Lower leg skin (tissue), 4 donors: ENCODE results near the gene LIAS. TPM values are rescaled to one million over a fixed set of nuclear protein-coding genes. Genes with fewer than 3 reads are reported as not detected.

ENCODE experiments used
- DNase-seq, 2 donors: peaks; one replicate each; pipeline ENCODE4 v3.0.0-alpha.2; 2019; ENCODE audit warnings: low spot score in 2 of 2
- H3K4me3 ChIP-seq: fragments of 200-600 bp; sonication (generic); 2 replicates; pipeline ENCODE4 v1.5.1; 2017; ENCODE audit warnings: mild to moderate bottlenecking, low read depth; ENCODE audit not compliant: poor library complexity, severe bottlenecking
- POLR2A ChIP-seq, 2 donors: fragments of 450-650 bp; IDR thresholded peaks; one replicate each; pipeline ENCODE4 v1.6.1; 2016 to 2017; ENCODE audit warnings: antibody characterized with exemption in 2 of 2, mild to moderate bottlenecking in 1 of 2, moderate library complexity in 1 of 2
- WGBS, 2 donors: methylation state at CpG; one replicate each; pipeline ENCODE4 v1.1.5; 2018; 5-methylcytosine and 5-hydroxymethylcytosine counted together
- intact Hi-C: fragments of 100-400 bp; cut with DNase I; formaldehyde crosslinking; loops from one replicate; pipeline ENCODE4 v1.15.0; 2023; ENCODE audit warnings: low total_unique reads
- total RNA-seq, 4 donors: library from RNA; depleted of rRNA; stranded (reverse); fragments of >200 nt; gene quantifications; one replicate each; pipeline ENCODE4 v1.1.0, GENCODE V29; 2016
- TF ChIP-seq, protein P1 (sequence below), 3 donors: fragments of 450-650 bp; IDR thresholded peaks; one replicate each; pipeline ENCODE4 v1.5.1; 2016; ENCODE audit warnings: antibody characterized with exemption in 3 of 3, mild to moderate bottlenecking in 3 of 3, moderate library complexity in 2 of 3

LIAS gene
- total RNA-seq, 4 donors from 2014 or later = 10.1 to 18.5 (median 12.4) TPM

DNA sequence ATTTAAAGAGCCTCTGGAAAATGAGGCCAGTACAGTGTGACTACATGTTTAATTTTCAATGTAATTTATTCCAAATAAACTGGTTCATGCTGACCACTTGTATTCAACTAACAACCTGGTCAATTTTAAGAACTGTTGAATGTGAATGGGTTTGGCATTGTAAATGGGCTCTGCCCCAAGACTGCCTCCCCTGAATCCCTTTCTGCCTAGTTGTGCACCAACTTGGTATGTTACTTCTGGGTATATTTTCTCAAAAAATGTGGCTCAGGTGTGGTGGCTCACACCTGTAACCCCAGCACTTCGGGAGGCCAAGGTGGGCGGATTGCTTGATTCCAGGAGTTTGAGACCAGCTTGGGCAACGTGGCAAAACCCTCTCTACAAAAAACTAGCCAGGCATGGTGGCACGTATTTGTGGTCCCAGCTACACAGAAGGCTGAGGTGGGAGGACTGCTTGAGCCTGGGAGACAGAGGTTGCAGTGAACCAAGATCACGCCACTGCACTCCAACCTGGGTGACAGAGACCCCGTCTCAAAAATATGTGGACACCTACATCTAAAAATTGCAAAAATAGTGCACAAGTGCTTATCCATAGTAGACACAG is 7.3 kb upstream of the LIAS start:
- no peak overlapping the region for H3K4me3 ChIP-seq
- WGBS, 2 donors = 87 to 88% methylated on average over 6 of the region's 6 CpGs
- TF ChIP-seq POLR2A (IDR thresholded peaks at IDR 0.05) = no peak
- TF ChIP-seq, protein P1, sequence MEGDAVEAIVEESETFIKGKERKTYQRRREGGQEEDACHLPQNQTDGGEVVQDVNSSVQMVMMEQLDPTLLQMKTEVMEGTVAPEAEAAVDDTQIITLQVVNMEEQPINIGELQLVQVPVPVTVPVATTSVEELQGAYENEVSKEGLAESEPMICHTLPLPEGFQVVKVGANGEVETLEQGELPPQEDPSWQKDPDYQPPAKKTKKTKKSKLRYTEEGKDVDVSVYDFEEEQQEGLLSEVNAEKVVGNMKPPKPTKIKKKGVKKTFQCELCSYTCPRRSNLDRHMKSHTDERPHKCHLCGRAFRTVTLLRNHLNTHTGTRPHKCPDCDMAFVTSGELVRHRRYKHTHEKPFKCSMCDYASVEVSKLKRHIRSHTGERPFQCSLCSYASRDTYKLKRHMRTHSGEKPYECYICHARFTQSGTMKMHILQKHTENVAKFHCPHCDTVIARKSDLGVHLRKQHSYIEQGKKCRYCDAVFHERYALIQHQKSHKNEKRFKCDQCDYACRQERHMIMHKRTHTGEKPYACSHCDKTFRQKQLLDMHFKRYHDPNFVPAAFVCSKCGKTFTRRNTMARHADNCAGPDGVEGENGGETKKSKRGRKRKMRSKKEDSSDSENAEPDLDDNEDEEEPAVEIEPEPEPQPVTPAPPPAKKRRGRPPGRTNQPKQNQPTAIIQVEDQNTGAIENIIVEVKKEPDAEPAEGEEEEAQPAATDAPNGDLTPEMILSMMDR (IDR thresholded peaks at IDR 0.05) = no peak
- no peak for DNase-seq
- intact Hi-C loops = no loop called here

DNA sequence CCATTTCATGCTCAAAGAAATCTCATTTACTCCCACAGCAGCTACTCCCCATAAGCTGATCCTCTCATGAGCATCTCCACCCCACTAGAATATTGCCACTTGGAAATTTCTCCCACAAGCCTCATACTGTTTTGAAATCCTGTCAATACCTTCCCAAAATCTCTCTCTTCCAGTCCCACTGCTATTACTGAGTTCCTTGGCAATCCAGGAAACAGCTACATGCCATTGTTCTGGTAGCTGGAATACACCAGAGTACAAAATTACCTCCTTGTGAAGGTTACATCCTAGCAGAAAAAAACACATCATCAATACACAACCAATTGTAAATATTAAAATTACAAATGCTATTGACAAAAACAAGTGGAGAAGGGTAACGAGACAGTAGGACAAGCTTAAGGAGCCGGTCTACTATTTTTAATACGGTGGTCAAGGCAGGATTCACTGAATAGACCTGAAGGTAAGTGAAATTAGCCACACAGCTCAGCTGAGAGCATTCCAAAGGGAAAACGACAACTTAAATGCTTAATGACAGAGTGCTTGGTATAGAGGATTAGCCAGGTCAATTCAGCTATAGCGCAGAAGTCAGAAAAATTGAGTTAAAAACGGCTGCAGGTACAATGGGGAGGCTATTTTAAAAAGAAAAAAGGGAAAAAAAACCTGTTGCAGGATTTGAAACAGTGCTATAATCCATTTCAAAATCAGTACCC is 6.5 kb upstream of the LIAS start:
- no peak for TF ChIP-seq POLR2A (IDR thresholded peaks at IDR 0.05)
- TF ChIP-seq, protein P1 (IDR thresholded peaks at IDR 0.05) = no peak
- WGBS, 2 donors = 84% methylated on average over 6 of the region's 6 CpGs
- no peak overlapping the region for H3K4me3 ChIP-seq
- intact Hi-C loops = no loop called here
- no peak for DNase-seq

DNA sequence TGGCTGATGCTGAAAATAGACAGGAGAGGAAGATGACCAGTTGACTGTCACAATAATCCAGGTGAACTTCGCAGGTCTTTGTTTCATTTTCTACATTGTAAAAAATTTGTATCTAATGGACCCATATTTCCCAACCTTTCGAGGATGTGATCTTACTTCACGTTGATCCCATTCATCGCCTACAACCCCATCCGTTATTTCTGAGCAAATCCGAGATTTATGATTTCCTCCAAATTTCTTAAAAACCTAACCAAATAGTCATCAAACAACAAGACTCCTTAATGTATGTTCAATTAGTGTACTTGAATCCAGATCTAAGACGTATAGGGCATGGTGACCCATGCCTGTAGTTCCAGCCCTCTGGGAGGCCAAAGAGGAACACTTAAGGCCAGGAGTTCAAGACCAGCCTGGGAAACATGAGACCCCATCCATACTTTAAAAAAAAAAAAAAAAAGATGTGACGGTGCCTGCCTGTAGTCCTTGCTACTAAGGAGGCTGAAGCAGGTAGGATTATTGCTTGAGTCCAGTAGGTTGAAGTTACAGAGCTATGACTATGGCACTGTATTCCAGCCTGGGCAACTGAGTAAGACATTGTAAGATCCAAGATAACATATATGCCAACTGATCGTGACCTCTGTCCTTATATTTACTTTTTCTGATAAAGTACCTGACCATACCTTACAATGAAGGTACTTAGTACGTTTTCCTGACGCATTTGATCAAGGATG is 5.8 kb upstream of the LIAS start:
- DNase-seq = no peak
- no peak overlapping the region for H3K4me3 ChIP-seq
- 86 to 88% methylated on average over 11 of the region's 11 CpGs for WGBS, 2 donors
- intact Hi-C loops = no loop called here
- TF ChIP-seq POLR2A (IDR thresholded peaks at IDR 0.05) = no peak
- TF ChIP-seq, protein P1 (IDR thresholded peaks at IDR 0.05) = no peak

DNA sequence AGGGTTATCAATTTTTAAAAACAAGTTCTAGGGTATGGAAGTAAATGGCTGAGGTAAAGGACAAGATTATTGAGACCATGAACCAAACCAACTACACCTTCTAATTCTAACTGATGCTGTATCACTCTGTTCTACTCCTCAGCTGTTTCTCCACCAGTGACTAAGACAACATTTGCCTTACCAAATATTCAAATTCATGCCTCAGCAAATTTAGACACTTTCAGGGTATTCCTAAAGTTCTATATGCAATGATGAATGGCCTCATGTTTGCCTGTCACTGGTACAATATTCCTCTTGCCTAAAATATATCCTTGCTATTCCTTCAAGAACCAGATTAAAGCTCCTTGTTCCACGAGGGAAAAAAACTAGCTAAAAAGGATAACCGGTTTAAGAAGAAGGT is 5.1 kb upstream of the LIAS start:
- intact Hi-C loops = no loop called here
- no peak for TF ChIP-seq POLR2A (IDR thresholded peaks at IDR 0.05)
- TF ChIP-seq, protein P1 (IDR thresholded peaks at IDR 0.05) = no peak
- H3K4me3 ChIP-seq = no peak overlapping the region
- no peak for DNase-seq
- WGBS, 2 donors = 75 to 76% methylated on average over 2 of the region's 2 CpGs

DNA sequence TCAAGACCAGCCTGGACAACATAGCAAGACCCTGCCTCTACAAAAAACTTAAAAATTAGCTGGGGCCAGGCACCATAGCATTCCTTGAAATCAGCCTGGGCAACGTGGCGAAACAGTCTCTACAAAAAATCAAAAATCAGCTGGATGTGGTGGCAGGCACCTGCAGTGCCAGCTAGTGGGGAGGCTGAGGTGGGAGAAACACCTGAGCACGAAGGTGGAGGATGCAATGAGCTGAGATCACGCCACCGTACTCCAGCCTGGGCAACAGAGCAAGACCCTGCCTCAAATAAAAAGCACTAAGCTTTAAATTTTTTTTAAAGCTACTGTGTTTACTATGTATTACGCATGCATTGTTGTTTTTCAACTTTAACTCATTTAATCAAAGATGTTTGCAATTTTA is 3.4 kb upstream of the LIAS start:
- DNase-seq = no peak
- TF ChIP-seq, protein P1 (IDR thresholded peaks at IDR 0.05) = no peak
- no peak for TF ChIP-seq POLR2A (IDR thresholded peaks at IDR 0.05)
- intact Hi-C loops = no loop called here
- H3K4me3 ChIP-seq = no peak overlapping the region
- 89 to 91% methylated on average over 6 of the region's 6 CpGs for WGBS, 2 donors
